ENCODE measurements around the gene DCLK3. TPM values are rescaled to one million over a fixed set of nuclear protein-coding genes. Genes with fewer than 3 reads are reported as not detected.

DCLK3 gene
- total RNA-seq, 1 experiment from 2014 or later: 1.4 TPM

- H3K4me2 ChIP-seq (ENCODE audit: insufficient read depth, insufficient read length, low read length): no peak overlapping the region
- no peak overlapping the region for H4K91ac ChIP-seq (ENCODE audit: insufficient read length, low read depth, low read length)
- peaks cover 0 to 6% of the 10 kb centered on the region in 2 experiments; a peak in 4 of 5 replicates for H3K9me3 Mint-ChIP-seq
- peaks cover 0 to 3% (median 0%) of the 10 kb centered on the region in 3 experiments; a peak in 2 of 7 replicates for H3K36me3 Mint-ChIP-seq (ENCODE audit: insufficient read depth in 1 of 3, low read depth in 3 of 3)
- H3K4me3 Mint-ChIP-seq: no peak overlapping the region
- H3K4ac ChIP-seq (ENCODE audit: low read depth, low read length): no peak overlapping the region
- no peak for DNase-seq
- peaks cover 7 to 9% of the 10 kb centered on the region in 2 experiments for H3K4me1 Mint-ChIP-seq
- no peaks in the 10 kb centered on the region for H4K20me1 ChIP-seq (ENCODE audit: control insufficient read depth, insufficient read depth, insufficient read length)
- no peaks in the 10 kb centered on the region for H3K79me1 ChIP-seq (ENCODE audit: insufficient read depth, low read depth, low read length, poor library complexity, severe bottlenecking)
- no peak overlapping the region for H3K56ac ChIP-seq (ENCODE audit: insufficient read length, low read depth, low read length)
- TF ChIP-seq, protein P1, sequence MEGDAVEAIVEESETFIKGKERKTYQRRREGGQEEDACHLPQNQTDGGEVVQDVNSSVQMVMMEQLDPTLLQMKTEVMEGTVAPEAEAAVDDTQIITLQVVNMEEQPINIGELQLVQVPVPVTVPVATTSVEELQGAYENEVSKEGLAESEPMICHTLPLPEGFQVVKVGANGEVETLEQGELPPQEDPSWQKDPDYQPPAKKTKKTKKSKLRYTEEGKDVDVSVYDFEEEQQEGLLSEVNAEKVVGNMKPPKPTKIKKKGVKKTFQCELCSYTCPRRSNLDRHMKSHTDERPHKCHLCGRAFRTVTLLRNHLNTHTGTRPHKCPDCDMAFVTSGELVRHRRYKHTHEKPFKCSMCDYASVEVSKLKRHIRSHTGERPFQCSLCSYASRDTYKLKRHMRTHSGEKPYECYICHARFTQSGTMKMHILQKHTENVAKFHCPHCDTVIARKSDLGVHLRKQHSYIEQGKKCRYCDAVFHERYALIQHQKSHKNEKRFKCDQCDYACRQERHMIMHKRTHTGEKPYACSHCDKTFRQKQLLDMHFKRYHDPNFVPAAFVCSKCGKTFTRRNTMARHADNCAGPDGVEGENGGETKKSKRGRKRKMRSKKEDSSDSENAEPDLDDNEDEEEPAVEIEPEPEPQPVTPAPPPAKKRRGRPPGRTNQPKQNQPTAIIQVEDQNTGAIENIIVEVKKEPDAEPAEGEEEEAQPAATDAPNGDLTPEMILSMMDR (conservative IDR thresholded peaks at IDR 0.05): no peak
- H3K27me3 Mint-ChIP-seq (ENCODE audit: low read depth): no peaks in the 10 kb centered on the region
- no peak overlapping the region for H2BK5ac ChIP-seq (ENCODE audit: insufficient read length, low read length)
- H4K5ac ChIP-seq (ENCODE audit: insufficient read length, low read depth, low read length): no peak overlapping the region
- no peak overlapping the region for H2AK5ac ChIP-seq (ENCODE audit: insufficient read length, low read length)
- no peaks in the 10 kb centered on the region for H3K79me2 ChIP-seq (ENCODE audit: insufficient read depth, low read length)
- H2BK12ac ChIP-seq (ENCODE audit: insufficient read length, low read depth, low read length): no peak overlapping the region
- H3K9me3 ChIP-seq (ENCODE audit: control insufficient read depth, low read depth, low read length): no peaks in the 10 kb centered on the region
- no peak overlapping the region for H3K18ac ChIP-seq (ENCODE audit: insufficient read length, low read depth, low read length)
- H3T11ph ChIP-seq (ENCODE audit: low read length): no peak overlapping the region
- no peak overlapping the region for H2AFZ ChIP-seq (ENCODE audit: low read length)
- H3K14ac ChIP-seq (ENCODE audit: insufficient read depth, low read length): no peak overlapping the region
- no peak overlapping the region for H3K9ac ChIP-seq (ENCODE audit: extremely low read depth, insufficient read length, low read length)
- H2BK120ac ChIP-seq (ENCODE audit: low read depth, low read length, poor library complexity, severe bottlenecking): no peak overlapping the region
- H2BK20ac ChIP-seq (ENCODE audit: low read depth, low read length, poor library complexity, severe bottlenecking): no peak overlapping the region
- H3K27ac ChIP-seq (ENCODE audit: insufficient read length, low read depth, low read length): no peak overlapping the region
- no peak overlapping the region for H3K23ac ChIP-seq (ENCODE audit: insufficient read length, low read depth, low read length)
- no peaks in the 10 kb centered on the region for H3K27me3 ChIP-seq (ENCODE audit: insufficient read depth, low read length)
- no peak overlapping the region for H4K8ac ChIP-seq (replicated peaks; ENCODE audit: insufficient read length, low read depth, low read length)
- no peaks in the 10 kb centered on the region for H3K23me2 ChIP-seq (ENCODE audit: insufficient read length, low read depth, low read length, poor library complexity, severe bottlenecking)
- no peak overlapping the region for H2BK15ac ChIP-seq (ENCODE audit: low read depth, low read length)
- H3K4me1 ChIP-seq (ENCODE audit: insufficient read depth, low read length): no peaks in the 10 kb centered on the region
- no peak overlapping the region for H3K27ac Mint-ChIP-seq
Measured at GRCh38 chr3:36686516-36686915, 77.8 kb downstream of the DCLK3 start.

Measured in H9 (cell line).